Bronchial epithelial cell (primary cell): ENCODE measurements around the gene TUBA4B. TPM values are rescaled to one million over a fixed set of nuclear protein-coding genes. Genes with fewer than 3 reads are reported as not detected.
"Not testable (repeated sequence)": the region's sequence is repeated elsewhere in the genome, so short reads cannot be mapped to it uniquely, and the experiment has no call there.

Source experiments
- DNase-seq: peaks from one replicate; pipeline ENCODE4 v3.0.0-alpha.2; 2010; ENCODE audit warnings: low read depth
- FAIRE-seq: peaks from 2 replicates; lab custom pipeline; 2011; peaks lifted over from hg19 to GRCh38; lab: Jason Lieb, UNC
- H3K27me3 ChIP-seq: 2 replicates; pipeline ENCODE4 v1.5.1; 2011; ENCODE audit warnings: low read length; ENCODE audit not compliant: control insufficient read depth, insufficient read depth
- H3K36me3 ChIP-seq: 2 replicates; pipeline ENCODE4 v1.5.1; 2011; ENCODE audit warnings: low read length; ENCODE audit not compliant: control insufficient read depth, insufficient read depth
- H3K4me3 ChIP-seq: 2 replicates; pipeline ENCODE4 v1.5.1; 2011; ENCODE audit warnings: mild to moderate bottlenecking, low read depth, low read length, control low read depth
- CTCF ChIP-seq: IDR thresholded peaks from 2 replicates; pipeline ENCODE4 v1.5.1; 2011; ENCODE audit warnings: mild to moderate bottlenecking, moderate library complexity, low read length, control low read depth, inconsistent platforms; ENCODE audit not compliant: insufficient read depth, severe bottlenecking
- total RNA-seq: library from RNA; depleted of rRNA; stranded (reverse); fragments of >200 nt; gene quantifications from 2 replicates; pipeline ENCODE4 v1.2.1, GENCODE V29; 2014

The TUBA4B gene
- total RNA-seq, 1 donor from 2014 or later = not detected

- DNase-seq = peak; percentile 41
- FAIRE-seq = no peak
These were observed 55.4 kb downstream of the TUBA4B start for GRCh38 chr2:219308142-219309101.

GRCh38 chr2:219309278-219309677 is 56.2 kb downstream of the TUBA4B start, which contains the start of gene PTPRN:
TSS of gene PTPRN (minus strand) at chr2:219309401. CDS start at chr2:219309332, 69 bp downstream.
- Histone ChIP-seq H3K4me3 (no peak within 1 kb of the TSS), H3K27me3 (peaks cover 17% of the 10 kb centered on the region), H3K36me3 (no peaks in the 10 kb centered on the region)
- no peak for FAIRE-seq
- no peak for TF ChIP-seq CTCF
- DNase-seq = no peak

More at GRCh38 chr2:219308142-219309101, 55.4 kb downstream of the TUBA4B start:
- Histone ChIP-seq H3K27me3 (peaks cover 17% of the 10 kb centered on the region), H3K36me3 (no peaks in the 10 kb centered on the region), H3K4me3 (no peak overlapping the region)
- no peak for TF ChIP-seq CTCF

GRCh38 chr2:219312683-219313263 is 59.7 kb downstream of the TUBA4B start:
- H3K27me3 ChIP-seq = peaks cover 16% of the 10 kb centered on the region
- H3K4me3 ChIP-seq, FAIRE-seq, DNase-seq, H3K36me3 ChIP-seq: not testable (repeated sequence)

GRCh38 chr2:219314804-219315468 is 61.9 kb downstream of the TUBA4B start:
- TF ChIP-seq CTCF = no peak
- H3K36me3 ChIP-seq = no peaks in the 10 kb centered on the region
- H3K4me3 ChIP-seq = no peak overlapping the region
- peaks cover 4% of the 10 kb centered on the region for H3K27me3 ChIP-seq
- FAIRE-seq = no peak
- DNase-seq = no peak

Other genes starting within 250 kb of the TUBA4B start
- gene CFAP65, start 211.7 kb upstream of the TUBA4B start, total RNA-seq = not detected in 2 replicates
- gene IHH, start 192.3 kb upstream of the TUBA4B start, total RNA-seq = not detected in 2 replicates
- gene NHEJ1, start 92.4 kb upstream of the TUBA4B start, total RNA-seq = 10.2 and 22.1 TPM in 2 replicates
- gene SLC23A3, start 83.2 kb upstream of the TUBA4B start, total RNA-seq = 1.3 and 1.9 TPM in 2 replicates
- 44.2 and 54.5 TPM in 2 replicates for gene CNPPD1, start 76.3 kb upstream of the TUBA4B start, total RNA-seq
- gene RETREG2, start 75.0 kb upstream of the TUBA4B start, total RNA-seq = 57.4 and 110 TPM in 2 replicates
- gene ZFAND2B, start 46.5 kb upstream of the TUBA4B start, total RNA-seq = 55.4 and 59.8 TPM in 2 replicates
- 40.2 and 46.1 TPM in 2 replicates for gene ABCB6, start 34.3 kb upstream of the TUBA4B start, total RNA-seq
- 26.3 and 36.4 TPM in 2 replicates for gene ATG9A, start 23.6 kb upstream of the TUBA4B start, total RNA-seq
- gene ANKZF1, start 23.4 kb upstream of the TUBA4B start, total RNA-seq = 46.3 and 48.9 TPM in 2 replicates
- gene GLB1L, start 7.8 kb upstream of the TUBA4B start, total RNA-seq = 3.7 and 4.7 TPM in 2 replicates
- 48.3 and 50.8 TPM in 2 replicates for gene STK16, start 7.8 kb upstream of the TUBA4B start, total RNA-seq
- 47.9 and 68.7 TPM in 2 replicates for gene TUBA4A, start 675 bp downstream of the TUBA4B start, total RNA-seq
- gene DNAJB2, start 26.1 kb downstream of the TUBA4B start, total RNA-seq = 57.6 and 60.0 TPM in 2 replicates
- gene PTPRN, start 56.2 kb downstream of the TUBA4B start, total RNA-seq = 0.13 and 1.3 TPM in 2 replicates
- not detected in 2 replicates for gene RESP18, start 79.5 kb downstream of the TUBA4B start, total RNA-seq
- gene DNPEP, start 134.7 kb downstream of the TUBA4B start, total RNA-seq = 50.8 and 60.4 TPM in 2 replicates
- not detected in 2 replicates for gene DES, start 165.1 kb downstream of the TUBA4B start, total RNA-seq
- gene SPEG, start 181.6 kb downstream of the TUBA4B start, total RNA-seq = 1.8 and 2.4 TPM in 2 replicates
- gene GMPPA, start 245.6 kb downstream of the TUBA4B start, total RNA-seq = 40.3 and 49.0 TPM in 2 replicates